ENCODE data around the gene EHD1. TPM values are rescaled to one million over a fixed set of nuclear protein-coding genes. Genes with fewer than 3 reads are reported as not detected.

EHD1 gene
- total RNA-seq, 4 donors from 2014 or later: 53.5 to 90.7 (median 67.4) TPM

- Histone ChIP-seq H3K27me3 (no peaks in the 10 kb centered on the region), H3K27ac (no peak overlapping the region), H3K4me1 (no peaks in the 10 kb centered on the region), H3K4me3 (replicated peaks in 1 of 3) (no peak overlapping the region), H3K9me3 (no peaks in the 10 kb centered on the region), H3K36me3 (peaks cover 15 to 21% of the 10 kb centered on the region in 2 donors)
- TF ChIP-seq POLR2A (IDR thresholded peaks at IDR 0.05) (no peak), CTCF (IDR thresholded peaks at IDR 0.05) (no peak)
- DNase-seq: no peak
- intact Hi-C loops (cut with DNase I): no loop called here
- 89 to 90% methylated on average over 10 to 11 of the region's 21 CpGs for WGBS, 2 donors
Observed at GRCh38 chr11:64832467-64833197, 45.8 kb downstream of the EHD1 start.

GRCh38 chr11:64831411-64831891, 47.0 kb downstream of the EHD1 start:
- no peak overlapping the region for H3K4me3 ChIP-seq (replicated peaks in 1 of 3)
- no peak for DNase-seq
- no peaks in the 10 kb centered on the region for H3K27me3 ChIP-seq
- peaks cover 15 to 21% of the 10 kb centered on the region in 2 donors for H3K36me3 ChIP-seq
- no peaks in the 10 kb centered on the region for H3K4me1 ChIP-seq
- intact Hi-C loops (cut with DNase I): no loop called here
- no peak for TF ChIP-seq CTCF (IDR thresholded peaks at IDR 0.05)
- no peak for TF ChIP-seq POLR2A (IDR thresholded peaks at IDR 0.05)
- WGBS, 2 donors: 87 to 88% methylated on average over 9 to 11 of the region's 24 CpGs
- no peak overlapping the region for H3K27ac ChIP-seq
- H3K9me3 ChIP-seq: no peaks in the 10 kb centered on the region

DNA sequence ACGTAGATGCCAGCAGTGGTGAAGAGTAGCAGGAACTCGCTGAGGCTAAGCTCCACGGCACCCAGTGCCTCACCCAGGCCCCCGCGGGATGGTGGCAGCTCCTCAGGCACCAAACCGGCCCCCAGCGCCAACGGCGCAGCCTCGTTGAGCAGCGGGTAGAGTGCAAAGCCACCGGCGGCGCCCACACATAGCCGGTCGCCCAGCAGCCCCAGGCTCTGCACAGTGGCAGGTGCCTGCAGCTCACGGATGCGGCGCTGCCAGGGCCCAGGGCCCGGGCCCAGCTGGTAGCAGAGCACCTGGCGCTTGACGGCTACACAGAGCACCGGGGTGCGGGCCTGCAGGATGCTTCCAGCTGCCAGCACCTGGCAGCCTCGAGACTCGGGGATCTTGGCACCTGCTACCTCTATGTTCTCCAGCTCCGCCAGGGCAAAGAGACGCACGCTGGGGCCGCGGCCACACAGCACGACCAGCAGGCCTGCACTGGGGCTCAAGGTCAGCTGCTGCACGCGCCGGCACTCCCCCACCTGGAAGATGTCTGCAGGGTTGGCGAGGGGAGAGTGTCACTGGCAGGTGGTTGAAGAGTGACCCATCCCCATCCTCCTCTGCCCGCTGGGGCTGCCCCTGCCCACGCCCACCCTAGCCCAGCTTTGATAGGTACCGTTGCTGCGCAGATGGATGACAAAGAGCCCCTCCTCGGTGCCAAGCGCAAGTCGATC, 48.7 kb downstream of the EHD1 start:
- WGBS, 2 donors: 89 to 94% methylated on average over 13 to 20 of the region's 43 CpGs
- TF ChIP-seq POLR2A (IDR thresholded peaks at IDR 0.05): no peak
- TF ChIP-seq CTCF (IDR thresholded peaks at IDR 0.05): no peak
- Histone ChIP-seq H3K4me3 (replicated peaks in 1 of 3) (no peak overlapping the region), H3K27ac (no peak overlapping the region), H3K27me3 (no peaks in the 10 kb centered on the region), H3K4me1 (no peaks in the 10 kb centered on the region), H3K36me3 (peaks cover 15 to 16% of the 10 kb centered on the region in 2 donors), H3K9me3 (no peaks in the 10 kb centered on the region)
- no peak for DNase-seq
- intact Hi-C loops (cut with DNase I): no loop called here

GRCh38 chr11:64827451-64827839, 51.0 kb downstream of the EHD1 start:
- DNase-seq: no peak
- no peak overlapping the region for H3K27ac ChIP-seq
- no peaks in the 10 kb centered on the region for H3K9me3 ChIP-seq
- intact Hi-C loops (cut with DNase I): no loop called here
- H3K27me3 ChIP-seq: no peaks in the 10 kb centered on the region
- H3K4me3 ChIP-seq (replicated peaks in 1 of 3): no peak overlapping the region
- no peaks in the 10 kb centered on the region for H3K4me1 ChIP-seq
- TF ChIP-seq CTCF (IDR thresholded peaks at IDR 0.05) (no peak), POLR2A (IDR thresholded peaks at IDR 0.05) (no peak)
- WGBS, 2 donors: 94 to 95% methylated on average over 18 to 22 of the region's 22 CpGs
- peaks cover 0 to 8% of the 10 kb centered on the region in 2 donors for H3K36me3 ChIP-seq

All from thyroid gland (tissue), 4 donors.